Tibial nerve (tissue), 3 donors: ENCODE data around the gene VN1R2.
"Not testable (repeated sequence)": the region's sequence is repeated elsewhere in the genome, so short reads cannot be mapped to it uniquely, and the experiment has no call there.

ENCODE experiments used
- EP300 ChIP-seq, 2 donors: sonication (generic); formaldehyde crosslinking; IDR thresholded peaks; one replicate each; pipeline ENCODE4 v1.6.1; 2017; ENCODE audit warnings: antibody characterized with exemption in 2 of 2, mild to moderate bottlenecking in 1 of 2
- POLR2A ChIP-seq, 2 donors: fragments of 450-650 bp; IDR thresholded peaks; one replicate each; pipeline ENCODE4 v1.6.1; 2017; ENCODE audit warnings: antibody characterized with exemption in 2 of 2, mild to moderate bottlenecking in 2 of 2, moderate library complexity in 2 of 2

GRCh38 chr19:53222716-53223115 lies 35.4 kb upstream of the VN1R2 start:
- not testable (repeated sequence) for TF ChIP-seq EP300, POLR2A (IDR thresholded peaks at IDR 0.05)
